ENCODE results near the gene TAF5L. TPM values are rescaled to one million over a fixed set of nuclear protein-coding genes. Genes with fewer than 3 reads are reported as not detected.

Gene TAF5L
- total RNA-seq, 2 experiments from 2014 or later = 30.3 to 32.9 TPM

GRCh38 chr1:229621663-229622062, 4.3 kb downstream of the TAF5L start:
- no peak overlapping the region for H3K27ac ChIP-seq (ENCODE audit: low read depth, low read length, poor library complexity, severe bottlenecking)
- TF ChIP-seq CTCF (conservative IDR thresholded peaks at IDR 0.05; ENCODE audit: low read length) (no peak), EZH2phosphoT487 (IDR thresholded peaks at IDR 0.05; ENCODE audit: borderline replicate concordance, low read depth, low read length) (no peak)
- peaks cover 25% of the 10 kb centered on the region for H4K20me1 ChIP-seq (ENCODE audit: insufficient read depth, low read length)
- peaks cover 93% of the 10 kb centered on the region for H3K79me2 ChIP-seq (ENCODE audit: insufficient read depth, low read depth, low read length)
- CTCF ChIA-PET (ENCODE audit: unreplicated experiment) = no interaction called here
- H3K9me3 ChIP-seq (ENCODE audit: low read length) = no peaks in the 10 kb centered on the region
- DNase-seq (ENCODE audit: low spot score) = no peak
- no TSS peak for BruUV-seq (replicated peaks)
- no peak overlapping the region for H3K4me2 ChIP-seq (ENCODE audit: low read length)
- POLR2A ChIA-PET = interaction anchor here (0.9 kb wide), 1 partner anchor 74 kb away, joined by 3 read pairs; no protein-coding TSS in a partner anchor
- no peak overlapping the region for H2AFZ ChIP-seq (ENCODE audit: low read length)
- H3K9me2 ChIP-seq (ENCODE audit: insufficient read depth, low read length) = no peaks in the 10 kb centered on the region
- H3K36me3 ChIP-seq (ENCODE audit: insufficient read depth, low read length) = peaks cover 21% of the 10 kb centered on the region
- intact Hi-C loops (cut with micrococcal nuclease; ENCODE audit: unreplicated experiment) = no loop called here
- no peak overlapping the region for H3K4me3 ChIP-seq (ENCODE audit: low read depth, low read length, poor library complexity, severe bottlenecking)
- peaks cover 14% of the 10 kb centered on the region for H3K4me1 ChIP-seq (ENCODE audit: insufficient read depth, low read length, poor library complexity, severe bottlenecking)

- CTCF ChIA-PET (ENCODE audit: unreplicated experiment) = no interaction called here
- Histone ChIP-seq H3K9me3 (ENCODE audit: low read length) (no peaks in the 10 kb centered on the region), H3K4me1 (ENCODE audit: insufficient read depth, low read length, poor library complexity, severe bottlenecking) (peaks cover 14% of the 10 kb centered on the region), H2AFZ (ENCODE audit: low read length) (no peak overlapping the region), H3K9me2 (ENCODE audit: insufficient read depth, low read length) (no peaks in the 10 kb centered on the region), H3K4me3 (ENCODE audit: low read depth, low read length, poor library complexity, severe bottlenecking) (no peak overlapping the region), H4K20me1 (ENCODE audit: insufficient read depth, low read length) (peaks cover 25% of the 10 kb centered on the region), H3K4me2 (ENCODE audit: low read length) (no peak overlapping the region), H3K36me3 (ENCODE audit: insufficient read depth, low read length) (peaks cover 21% of the 10 kb centered on the region), H3K27ac (ENCODE audit: low read depth, low read length, poor library complexity, severe bottlenecking) (no peak overlapping the region), H3K79me2 (ENCODE audit: insufficient read depth, low read depth, low read length) (peaks cover 95% of the 10 kb centered on the region)
- BruUV-seq (replicated peaks) = no TSS peak
- no peak for DNase-seq (ENCODE audit: low spot score)
- intact Hi-C loops (cut with micrococcal nuclease; ENCODE audit: unreplicated experiment) = no loop called here
- POLR2A ChIA-PET = interaction anchor here (0.7 to 0.9 kb wide), 2 partner anchors 73 to 99 kb away, joined by 3 read pairs; no protein-coding TSS in a partner anchor
- TF ChIP-seq CTCF (conservative IDR thresholded peaks at IDR 0.05; ENCODE audit: low read length) (no peak), EZH2phosphoT487 (IDR thresholded peaks at IDR 0.05; ENCODE audit: borderline replicate concordance, low read depth, low read length) (no peak)
Measured at GRCh38 chr1:229620876-229621275, 5.0 kb downstream of the TAF5L start.

- no peak for DNase-seq (ENCODE audit: low spot score)
- no peak overlapping the region for H3K27ac ChIP-seq (ENCODE audit: low read depth, low read length, poor library complexity, severe bottlenecking)
- peaks cover 12% of the 10 kb centered on the region for H3K4me1 ChIP-seq (ENCODE audit: insufficient read depth, low read length, poor library complexity, severe bottlenecking)
- H3K9me3 ChIP-seq (ENCODE audit: low read length) = no peaks in the 10 kb centered on the region
- H2AFZ ChIP-seq (ENCODE audit: low read length) = no peak overlapping the region
- intact Hi-C loops (cut with micrococcal nuclease; ENCODE audit: unreplicated experiment) = no loop called here
- no peaks in the 10 kb centered on the region for H3K9me2 ChIP-seq (ENCODE audit: insufficient read depth, low read length)
- H3K4me3 ChIP-seq (ENCODE audit: low read depth, low read length, poor library complexity, severe bottlenecking) = no peak overlapping the region
- H4K20me1 ChIP-seq (ENCODE audit: insufficient read depth, low read length) = peaks cover 22% of the 10 kb centered on the region
- ChIA-PET CTCF (ENCODE audit: unreplicated experiment) (no interaction called here), POLR2A (interaction anchor here (0.6 to 1.4 kb wide), 2 partner anchors 32 to 59 kb away, joined by 3 to 6 read pairs; no protein-coding TSS in a partner anchor)
- H3K36me3 ChIP-seq (ENCODE audit: insufficient read depth, low read length) = peaks cover 21% of the 10 kb centered on the region
- BruUV-seq (replicated peaks) = no TSS peak
- TF ChIP-seq CTCF (conservative IDR thresholded peaks at IDR 0.05; ENCODE audit: low read length) (no peak), EZH2phosphoT487 (IDR thresholded peaks at IDR 0.05; ENCODE audit: borderline replicate concordance, low read depth, low read length) (no peak)
- H3K4me2 ChIP-seq (ENCODE audit: low read length) = no peak overlapping the region
- peaks cover 95% of the 10 kb centered on the region for H3K79me2 ChIP-seq (ENCODE audit: insufficient read depth, low read depth, low read length)
Measured at GRCh38 chr1:229619614-229620013, 6.3 kb downstream of the TAF5L start.
